ENCODE results near the gene GSTA1. TPM values are rescaled to one million over a fixed set of nuclear protein-coding genes. Genes with fewer than 3 reads are reported as not detected.
"Not testable (repeated sequence)": the region's sequence is repeated elsewhere in the genome, so short reads cannot be mapped to it uniquely, and the experiment has no call there.

The GSTA1 gene
- total RNA-seq, 1 experiment from 2014 or later = not detected

GRCh38 chr6:52808660-52809059, 5.0 kb upstream of the GSTA1 start:
- no peak for DNase-seq (ENCODE audit: low read depth)

DNA sequence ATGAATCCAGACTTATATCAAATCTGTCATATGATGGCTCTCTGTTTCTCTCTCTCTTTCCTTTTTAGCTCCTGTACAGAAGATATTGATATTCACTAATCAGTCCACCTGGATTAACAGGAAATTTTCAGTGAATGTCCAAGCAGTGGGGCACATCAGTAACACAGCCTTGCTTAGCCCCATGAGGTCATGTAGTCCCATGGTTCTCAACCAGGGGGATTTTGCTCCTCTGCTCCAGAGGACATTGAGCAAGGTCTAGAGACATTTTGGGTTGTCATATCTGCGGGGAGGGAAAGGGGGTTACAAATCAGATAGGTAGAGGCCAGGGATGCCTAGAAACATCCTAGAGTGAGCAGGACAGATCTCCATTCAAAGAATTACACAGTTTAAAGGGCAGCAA, 810 bp downstream of the GSTA1 start:
- no peak for DNase-seq (ENCODE audit: low read depth)

- DNase-seq (ENCODE audit: low read depth) = no peak
Measured at GRCh38 chr6:52801188-52801841, 2.3 kb downstream of the GSTA1 start.

DNA sequence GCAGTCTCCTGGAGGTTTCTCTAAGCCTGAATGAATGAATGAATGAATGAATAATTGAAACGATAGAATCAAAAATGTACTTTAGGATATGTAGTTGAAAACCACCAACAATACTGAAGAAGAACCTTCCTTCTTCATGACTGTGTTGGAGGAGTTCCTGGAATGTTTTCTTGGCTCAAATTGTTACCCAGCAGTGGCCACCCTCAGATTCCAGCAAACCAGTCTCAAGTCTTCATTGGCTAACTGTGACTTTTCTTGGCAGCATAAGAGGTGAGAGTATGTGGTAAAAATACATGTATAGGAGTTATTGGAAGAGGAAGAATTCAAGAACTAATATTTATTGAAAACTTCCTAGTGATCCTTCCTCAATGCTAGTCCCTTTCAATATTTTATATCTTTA, 4.3 kb downstream of the GSTA1 start:
- DNase-seq (ENCODE audit: low read depth) = not testable (repeated sequence)

DNA sequence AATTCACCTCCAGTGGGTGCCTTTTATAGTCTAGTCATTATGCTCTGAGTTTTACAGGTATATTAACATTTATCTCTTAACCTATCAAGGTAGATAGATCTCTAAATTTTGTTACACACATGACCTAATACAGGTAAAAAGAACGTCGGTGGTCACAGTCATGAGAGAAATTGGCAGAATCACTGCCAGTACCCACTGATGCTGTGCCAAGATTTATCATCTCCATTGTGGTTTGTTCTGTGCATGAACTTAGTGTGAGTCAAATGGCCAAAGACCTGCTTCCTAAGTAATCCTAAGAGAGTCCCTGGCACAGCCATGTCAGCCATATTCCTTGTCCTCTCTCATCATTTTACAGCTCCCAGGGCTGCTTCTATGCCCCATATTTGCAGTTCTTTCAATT, 9.2 kb downstream of the GSTA1 start:
- DNase-seq (ENCODE audit: low read depth) = not testable (repeated sequence)

GRCh38 chr6:52790861-52791260, 12.8 kb downstream of the GSTA1 start:
- no peak for DNase-seq (ENCODE audit: low read depth)

DNA sequence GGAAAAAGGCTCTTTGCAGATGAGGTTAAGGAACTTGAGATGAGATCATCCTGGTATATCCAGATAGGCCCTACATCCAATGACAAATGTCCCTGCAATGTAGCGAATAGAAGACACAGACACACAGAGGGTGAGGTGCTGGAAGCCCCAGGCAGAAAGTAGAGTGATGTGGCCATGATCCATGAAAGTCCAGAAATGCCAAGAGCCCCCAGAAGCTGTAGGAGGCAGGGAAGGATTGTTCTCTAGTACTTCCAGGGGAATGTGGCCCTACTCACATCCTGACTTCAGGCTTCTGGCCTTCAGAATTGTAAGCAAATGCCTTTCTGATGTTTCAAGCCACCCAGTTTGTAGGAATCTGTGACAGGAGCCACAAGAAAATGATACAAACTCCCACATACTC, 14.0 kb downstream of the GSTA1 start:
- not testable (repeated sequence) for DNase-seq (ENCODE audit: low read depth)

DNA sequence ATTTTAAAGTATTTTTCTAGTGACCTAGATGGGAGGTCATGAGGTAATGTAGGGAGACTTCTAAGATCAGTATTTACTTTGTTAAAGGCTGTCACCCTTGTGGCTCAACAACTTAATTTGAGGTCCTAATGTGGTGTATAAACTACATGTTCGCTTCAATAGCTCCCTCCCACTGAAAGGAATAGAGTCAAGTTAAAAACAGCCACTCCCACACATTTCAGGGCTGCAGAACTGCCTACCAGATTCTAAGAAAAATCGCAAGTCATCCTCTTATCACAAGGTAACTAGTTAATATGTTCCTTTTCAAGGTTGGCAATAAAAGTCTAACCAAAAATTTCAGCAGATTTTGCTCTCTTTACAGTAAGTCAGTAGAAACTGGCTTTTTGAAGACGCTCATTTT, 15.1 kb downstream of the GSTA1 start:
- DNase-seq (ENCODE audit: low read depth) = no peak

- no peak for DNase-seq (ENCODE audit: low read depth)
Measured at GRCh38 chr6:52787917-52788316, 15.7 kb downstream of the GSTA1 start.

DNA sequence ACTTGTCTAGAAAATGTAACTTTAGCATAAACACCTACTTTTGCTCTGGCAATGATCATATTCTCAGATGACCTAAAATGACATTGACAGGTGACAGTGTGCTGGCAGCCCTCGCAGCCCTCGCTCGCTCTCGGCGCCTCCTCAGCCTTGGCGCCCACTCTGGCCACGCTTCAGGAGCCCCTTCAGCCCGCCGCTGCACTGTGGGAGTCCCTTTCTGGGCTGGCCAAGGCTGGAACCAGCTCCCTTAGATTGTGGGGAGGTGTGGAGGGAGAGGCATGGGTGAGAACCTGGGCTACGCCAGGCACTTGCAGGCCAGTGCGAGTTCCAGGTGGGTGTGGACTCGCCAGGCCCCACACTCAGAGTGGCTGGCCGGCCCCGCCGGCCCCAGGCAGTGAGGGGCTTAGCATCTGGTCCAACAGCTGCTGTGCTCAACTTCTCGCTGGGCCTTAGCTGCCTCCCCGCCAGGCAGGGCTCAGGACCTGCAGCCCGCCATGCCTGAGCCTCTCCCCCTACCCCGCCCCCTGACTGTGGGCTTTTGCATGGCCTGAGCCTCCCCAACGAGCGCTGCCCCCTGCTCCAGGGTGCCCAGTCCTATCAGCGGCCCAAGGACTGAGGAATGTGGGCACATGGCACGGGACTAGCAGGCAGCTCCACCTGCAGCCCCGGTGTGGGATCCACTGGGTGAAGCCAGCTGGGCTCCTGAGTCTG, 17.2 kb downstream of the GSTA1 start:
- no peak for DNase-seq (ENCODE audit: low read depth)

DNA sequence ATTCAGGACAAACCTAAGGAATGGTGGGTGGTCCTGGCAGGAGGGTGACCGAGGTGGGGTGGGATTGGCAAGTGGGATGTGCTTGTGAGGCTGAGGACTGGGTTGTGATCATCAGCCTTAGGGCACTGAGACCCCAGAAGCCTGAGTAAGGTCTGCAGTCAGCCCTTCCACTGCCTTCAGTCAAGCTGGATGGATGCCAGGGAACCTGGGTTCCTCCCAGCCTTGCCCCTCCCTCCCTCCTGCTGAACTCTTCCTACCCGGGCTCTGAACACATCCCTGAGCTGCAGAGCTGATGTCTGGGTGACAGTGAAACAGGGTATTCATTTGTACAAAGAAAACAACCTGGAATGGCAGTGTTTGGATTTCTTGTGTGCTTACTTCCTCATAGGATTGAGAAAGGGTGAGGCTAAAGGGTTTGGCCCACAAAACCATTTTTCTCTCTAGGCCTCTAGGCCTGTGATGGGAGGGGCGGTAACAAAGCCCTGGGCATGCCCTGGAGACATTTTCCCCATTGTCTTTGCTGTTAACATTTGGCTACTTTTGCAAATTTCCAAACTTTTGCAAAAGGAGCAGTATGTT, 20.8 kb downstream of the GSTA1 start:
- DNase-seq (ENCODE audit: low read depth) = not testable (repeated sequence)

GRCh38 chr6:52782209-52782608, 21.4 kb downstream of the GSTA1 start:
- DNase-seq (ENCODE audit: low read depth) = not testable (repeated sequence)

DNA sequence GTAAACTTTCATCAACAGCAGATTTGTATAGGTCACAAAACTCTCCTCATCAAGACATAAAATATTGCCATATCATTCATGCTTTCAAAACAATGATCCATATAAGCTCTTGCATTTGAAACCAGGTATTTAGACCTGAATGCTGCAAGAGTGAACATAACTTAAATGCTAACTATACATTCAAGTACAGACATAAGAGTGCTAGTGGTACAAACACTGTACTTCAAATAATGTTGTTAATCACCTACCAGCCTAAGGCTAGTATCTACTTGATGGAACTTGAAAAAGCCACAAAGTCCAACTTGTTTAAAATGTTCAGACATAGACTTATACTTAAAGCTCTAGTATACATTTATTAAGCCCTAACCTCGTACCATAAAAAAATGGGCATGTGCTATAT, 24.4 kb downstream of the GSTA1 start:
- DNase-seq (ENCODE audit: low read depth) = no peak

- DNase-seq (ENCODE audit: low read depth) = not testable (repeated sequence)
Measured at GRCh38 chr6:52776711-52777351, 26.8 kb downstream of the GSTA1 start.

GRCh38 chr6:52769399-52769798, 34.2 kb downstream of the GSTA1 start:
- DNase-seq (ENCODE audit: low read depth) = peak; percentile 56

DNA sequence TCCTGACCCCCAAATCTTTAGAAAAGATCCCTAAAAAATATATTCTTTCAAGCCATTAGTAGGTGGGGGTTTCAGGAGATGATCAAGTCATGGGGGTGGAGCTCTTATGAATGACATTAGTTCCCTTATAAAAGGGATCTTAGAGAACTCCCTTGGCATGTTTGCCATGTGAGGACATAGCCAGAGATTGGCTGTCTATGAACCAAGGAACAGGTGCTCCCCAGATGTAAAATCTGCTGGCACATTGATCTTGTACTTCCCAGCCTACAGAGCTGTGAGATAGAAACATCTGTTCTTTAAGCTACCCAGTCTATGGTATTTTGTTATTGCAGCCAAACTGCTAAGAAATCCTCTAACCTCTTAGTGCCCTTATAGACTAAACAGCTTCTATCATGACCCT, 36.0 kb downstream of the GSTA1 start:
- not testable (repeated sequence) for DNase-seq (ENCODE audit: low read depth)

DNA sequence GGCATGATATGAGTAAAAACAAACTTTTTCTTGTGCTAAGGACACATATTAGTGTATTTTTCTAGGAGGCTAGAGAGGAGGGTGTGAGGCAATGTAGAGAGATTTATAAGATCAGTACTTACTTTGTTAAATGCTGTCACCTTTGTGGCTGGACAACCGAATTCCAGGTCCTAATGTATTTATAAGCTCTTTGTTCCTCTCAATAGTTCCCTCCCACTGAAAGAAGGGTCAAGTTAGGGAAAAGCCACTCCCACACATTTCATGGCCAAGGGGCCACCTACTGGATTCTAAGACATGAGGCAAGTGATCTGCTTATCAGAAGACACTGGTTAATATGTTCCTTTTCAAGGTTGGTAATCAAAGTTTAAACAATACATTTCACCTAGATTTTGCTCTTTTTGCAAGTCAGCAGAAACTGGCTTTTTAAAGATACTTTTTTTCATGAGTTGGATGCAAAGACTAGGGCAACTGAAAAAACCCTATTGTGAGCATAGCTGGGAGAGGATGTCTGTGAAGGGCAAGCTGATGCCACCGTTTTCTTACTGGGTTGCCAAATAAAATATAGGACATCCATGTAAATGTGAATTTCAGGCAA, 40.2 kb downstream of the GSTA1 start, which contains the start of gene GSTA2:
Gene GSTA2, minus strand, starts transcription at position 154 of the 595 bp plus-strand sequence. CDS start 5,528 bp downstream, outside the sequence.
- DNase-seq (ENCODE audit: low read depth) = not testable (repeated sequence)

DNA sequence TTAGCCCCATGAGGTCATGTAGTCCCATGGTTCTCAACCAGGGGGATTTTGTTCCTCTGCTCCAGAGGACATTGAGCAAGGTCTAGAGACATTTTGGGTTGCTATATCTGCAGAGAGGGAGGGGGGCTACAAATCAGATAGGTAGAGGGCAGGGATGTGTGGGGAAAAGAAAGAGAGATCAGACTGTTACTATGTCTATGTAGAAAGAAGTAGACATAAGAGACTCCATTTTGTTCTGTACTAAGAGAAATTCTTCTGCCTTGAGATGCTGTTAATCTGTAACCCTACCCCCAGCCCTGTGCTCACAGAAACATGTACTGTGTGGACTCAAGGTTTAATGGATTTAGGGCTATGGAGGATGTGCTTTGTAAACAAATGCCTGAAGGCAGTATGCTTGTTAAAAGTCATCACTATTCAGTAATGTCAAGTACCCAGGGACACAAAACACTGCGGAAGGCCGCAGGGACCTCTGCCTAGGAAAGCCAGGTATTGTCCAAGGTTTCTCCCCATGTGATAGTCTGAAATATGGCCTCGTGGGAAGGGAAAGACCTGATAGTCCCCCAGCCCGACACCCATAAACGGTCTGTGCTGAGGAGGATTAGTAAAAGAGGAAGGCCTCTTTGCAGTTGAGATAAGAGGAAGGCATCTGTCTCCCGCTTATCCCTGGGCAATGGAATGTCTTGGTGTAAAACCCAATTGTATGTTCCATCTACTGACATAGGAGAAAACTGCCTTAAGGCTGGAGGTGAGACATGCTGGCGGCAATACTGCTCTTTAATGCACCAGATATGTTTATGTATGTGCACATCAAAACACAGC, 41.7 kb downstream of the GSTA1 start:
- not testable (repeated sequence) for DNase-seq (ENCODE audit: low read depth)

GRCh38 chr6:52760105-52760765, 43.4 kb downstream of the GSTA1 start:
- DNase-seq (ENCODE audit: low read depth) = no peak

DNA sequence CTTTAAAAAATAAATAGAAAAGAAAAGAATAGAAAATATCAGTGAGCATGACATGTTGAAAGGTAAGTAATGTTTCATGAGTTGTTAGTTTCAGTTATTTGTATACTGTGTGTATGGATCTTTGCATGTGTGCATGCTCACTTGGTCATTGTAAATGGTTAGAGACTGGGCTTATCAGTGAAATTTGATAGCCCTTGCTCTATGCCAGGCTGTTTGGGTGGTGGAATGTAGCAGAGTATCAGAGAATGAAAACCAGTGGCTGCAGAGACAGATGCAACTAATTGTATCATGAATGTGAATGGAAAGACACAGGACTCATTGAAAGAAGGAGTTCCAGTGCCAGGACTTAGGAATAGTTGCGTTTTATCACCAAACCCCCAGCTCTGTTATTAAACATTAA, 44.5 kb downstream of the GSTA1 start:
- DNase-seq (ENCODE audit: low read depth) = no peak
